ENCODE results near the gene DUS2. TPM values are rescaled to one million over a fixed set of nuclear protein-coding genes. Genes with fewer than 3 reads are reported as not detected.
A peak's percentile ranks its signal among the peaks of the same experiment; 100 is the strongest.

Gene DUS2
- total and polyA plus RNA-seq, 9 of the 15 experiments (the other 6 are each of a cell fraction or from before 2014, with no cell fraction given): 5.8 to 22.5 (median 20.6) TPM

- 0 out of 2 replicates have a peak, but pooled peaks have one; percentile 38 for TF ChIP-seq ZNF76 (CRISPR knock-in tag; IDR thresholded peaks at IDR 0.05; ENCODE audit: borderline replicate concordance)
- TF ChIP-seq RBM22 (IDR thresholded peaks at IDR 0.05; ENCODE audit: low read depth, low read length, poor library complexity, severe bottlenecking): no peak
- TF ChIP-seq ZNF740 (CRISPR knock-in tag; IDR thresholded peaks at IDR 0.05): no peak
- 0 out of 4 replicates have a peak, but pooled peaks of 1 of the 2 experiments have one; percentile 22 for TF ChIP-seq ZNF740 (tag; IDR thresholded peaks at IDR 0.05)
- TF ChIP-seq EGR1 (conservative IDR thresholded peaks at IDR 0.05): peak; percentile 71
- TF ChIP-seq ZNF263 (CRISPR knock-in tag; IDR thresholded peaks at IDR 0.05; ENCODE audit: borderline replicate concordance): peak; percentile 27; the same call in 1 of the 2 replicates
- TF ChIP-seq BRF2 (IDR thresholded peaks at IDR 0.05; ENCODE audit: borderline replicate concordance, insufficient read depth, insufficient read length): no peak
- no peak for TF ChIP-seq CSDE1 (IDR thresholded peaks at IDR 0.05)
- TF ChIP-seq, protein P1, sequence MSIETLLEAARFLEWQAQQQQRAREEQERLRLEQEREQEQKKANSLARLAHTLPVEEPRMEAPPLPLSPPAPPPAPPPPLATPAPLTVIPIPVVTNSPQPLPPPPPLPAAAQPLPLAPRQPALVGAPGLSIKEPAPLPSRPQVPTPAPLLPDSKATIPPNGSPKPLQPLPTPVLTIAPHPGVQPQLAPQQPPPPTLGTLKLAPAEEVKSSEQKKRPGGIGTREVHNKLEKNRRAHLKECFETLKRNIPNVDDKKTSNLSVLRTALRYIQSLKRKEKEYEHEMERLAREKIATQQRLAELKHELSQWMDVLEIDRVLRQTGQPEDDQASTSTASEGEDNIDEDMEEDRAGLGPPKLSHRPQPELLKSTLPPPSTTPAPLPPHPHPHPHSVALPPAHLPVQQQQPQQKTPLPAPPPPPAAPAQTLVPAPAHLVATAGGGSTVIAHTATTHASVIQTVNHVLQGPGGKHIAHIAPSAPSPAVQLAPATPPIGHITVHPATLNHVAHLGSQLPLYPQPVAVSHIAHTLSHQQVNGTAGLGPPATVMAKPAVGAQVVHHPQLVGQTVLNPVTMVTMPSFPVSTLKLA (conservative IDR thresholded peaks at IDR 0.05): 0 out of 4 replicates have a peak, but pooled peaks of 1 of the 2 experiments have one; percentile 22
- no peak for TF ChIP-seq PRMT5 (CRISPR knock-in tag; IDR thresholded peaks at IDR 0.05)
- TF ChIP-seq, protein P2, sequence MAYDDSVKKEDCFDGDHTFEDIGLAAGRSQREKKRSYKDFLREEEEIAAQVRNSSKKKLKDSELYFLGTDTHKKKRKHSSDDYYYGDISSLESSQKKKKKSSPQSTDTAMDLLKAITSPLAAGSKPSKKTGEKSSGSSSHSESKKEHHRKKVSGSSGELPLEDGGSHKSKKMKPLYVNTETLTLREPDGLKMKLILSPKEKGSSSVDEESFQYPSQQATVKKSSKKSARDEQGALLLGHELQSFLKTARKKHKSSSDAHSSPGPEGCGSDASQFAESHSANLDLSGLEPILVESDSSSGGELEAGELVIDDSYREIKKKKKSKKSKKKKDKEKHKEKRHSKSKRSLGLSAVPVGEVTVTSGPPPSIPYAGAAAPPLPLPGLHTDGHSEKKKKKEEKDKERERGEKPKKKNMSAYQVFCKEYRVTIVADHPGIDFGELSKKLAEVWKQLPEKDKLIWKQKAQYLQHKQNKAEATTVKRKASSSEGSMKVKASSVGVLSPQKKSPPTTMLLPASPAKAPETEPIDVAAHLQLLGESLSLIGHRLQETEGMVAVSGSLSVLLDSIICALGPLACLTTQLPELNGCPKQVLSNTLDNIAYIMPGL (CRISPR knock-in tag; IDR thresholded peaks at IDR 0.05): 0 out of 2 replicates have a peak, but pooled peaks have one; percentile 57
- peak; percentile 92 for TF ChIP-seq SMC3 (conservative IDR thresholded peaks at IDR 0.05; ENCODE audit: insufficient read depth, low read depth, low read length)
- peak; percentile 69; the same call in 1 of the 2 replicates for TF ChIP-seq CTBP1 (IDR thresholded peaks at IDR 0.05; ENCODE audit: borderline replicate concordance)
- peak; percentile 50; the same call in 1 of the 2 replicates for TF ChIP-seq EP400 (IDR thresholded peaks at IDR 0.05)
- peak; percentile 66 for TF ChIP-seq ATF7 (IDR thresholded peaks at IDR 0.05)
- TF ChIP-seq STAG1 (CRISPR knock-in tag; IDR thresholded peaks at IDR 0.05; ENCODE audit: borderline replicate concordance): peak; percentile 70; the same call in 1 of the 2 replicates
- TF ChIP-seq ESRRA (IDR thresholded peaks at IDR 0.05; ENCODE audit: borderline replicate concordance, low read depth): peak; percentile 30; the same call in 1 of the 2 replicates
- peak; percentile 73; the same call in 1 of the 2 replicates for TF ChIP-seq TFAP4 (CRISPR knock-in tag; IDR thresholded peaks at IDR 0.05; ENCODE audit: borderline replicate concordance)
Measured at GRCh38 chr16:68040506-68041288, 17.6 kb downstream of the DUS2 start (continued).
